Mesendoderm (in vitro differentiated cells): Measurements from ENCODE around the gene MARCKS. TPM values are rescaled to one million over a fixed set of nuclear protein-coding genes. Genes with fewer than 3 reads are reported as not detected.

Source experiments
- DNase-seq: peaks from one replicate; pipeline ENCODE4 v3.0.0; 2013
- H2AK5ac ChIP-seq: 2 replicates; pipeline ENCODE4 v1.6.1; 2013; ENCODE audit warnings: low read length, inconsistent platforms
- H2BK120ac ChIP-seq: 2 replicates; pipeline ENCODE4 v1.6.1; 2013; ENCODE audit warnings: low read depth, mild to moderate bottlenecking, low read length, moderate library complexity, mixed read lengths
- H2BK15ac ChIP-seq: replicated peaks from 2 replicates; pipeline ENCODE4 v1.6.1; 2013; ENCODE audit warnings: low read depth, mild to moderate bottlenecking, moderate library complexity
- H2BK5ac ChIP-seq: 2 replicates; pipeline ENCODE4 v1.6.1; 2013; ENCODE audit warnings: low read length, inconsistent platforms
- H3K18ac ChIP-seq: 2 replicates; pipeline ENCODE4 v1.6.1; 2013; ENCODE audit warnings: mild to moderate bottlenecking, low read length, mixed read lengths
- H3K23ac ChIP-seq: one replicate; pipeline ENCODE4 v1.6.1; 2013; ENCODE audit warnings: low read length
- H3K27ac ChIP-seq: 2 replicates; pipeline ENCODE4 v1.5.1; 2013; ENCODE audit warnings: low read depth, mild to moderate bottlenecking, inconsistent platforms, low read length, moderate library complexity
- H3K27me3 ChIP-seq: 2 replicates; pipeline ENCODE4 v1.6.1; 2013; ENCODE audit warnings: low read length, control low read depth, mild to moderate bottlenecking, inconsistent platforms; ENCODE audit not compliant: insufficient read depth, poor library complexity
- H3K36me3 ChIP-seq: 2 replicates; pipeline ENCODE4 v1.6.1; 2013; ENCODE audit warnings: low read length, inconsistent platforms; ENCODE audit not compliant: control insufficient read depth, insufficient read depth
- H3K4ac ChIP-seq: one replicate; pipeline ENCODE4 v1.6.1; 2013; ENCODE audit warnings: low read depth, mild to moderate bottlenecking, low read length, moderate library complexity
- H3K4me1 ChIP-seq: 2 replicates; pipeline ENCODE4 v1.6.1; 2013; ENCODE audit warnings: low read depth, low read length, inconsistent platforms; ENCODE audit not compliant: control insufficient read depth
- H3K4me2 ChIP-seq: 2 replicates; pipeline ENCODE4 v1.6.1; 2013; ENCODE audit warnings: low read length
- H3K4me3 ChIP-seq: 2 replicates; pipeline ENCODE4 v1.5.1; 2013; ENCODE audit warnings: mild to moderate bottlenecking, low read length
- H3K56ac ChIP-seq: one replicate; pipeline ENCODE4 v1.6.1; 2013; ENCODE audit warnings: low read length
- H3K79me1 ChIP-seq: 2 replicates; pipeline ENCODE4 v1.6.1; 2013; ENCODE audit warnings: low read length, inconsistent platforms
- H3K79me2 ChIP-seq: 2 replicates; pipeline ENCODE4 v1.6.1; 2013; ENCODE audit warnings: mild to moderate bottlenecking, low read length; ENCODE audit not compliant: control insufficient read depth, insufficient read depth
- H3K9ac ChIP-seq: 2 replicates; pipeline ENCODE4 v1.6.1; 2013; ENCODE audit warnings: low read length, inconsistent platforms
- H4K5ac ChIP-seq: one replicate; pipeline ENCODE4 v1.6.1; 2013; ENCODE audit warnings: low read length
- H4K8ac ChIP-seq: one replicate; pipeline ENCODE4 v1.6.1; 2013; ENCODE audit warnings: low read depth, mild to moderate bottlenecking, control low read depth, low read length, moderate library complexity
- WGBS: extraction: QIAGEN DNeasy Blood & Tissue Kit; methylation state at CpG from one replicate; pipeline ENCODE4 v1.1.7; 2013; ENCODE audit warnings: low lambda C conversion rate, missing lambda C conversion rate; ENCODE audit not compliant: insufficient coverage; ENCODE audit errors: extremely low coverage; 5-methylcytosine and 5-hydroxymethylcytosine counted together
- polyA plus RNA-seq, 2 experiments: library from polyadenylated mRNA; stranded (reverse); fragments of 200-250 nt; gene quantifications; one replicate each; pipeline ENCODE4 v1.2.3, GENCODE V29; 2013

MARCKS gene, protein sequence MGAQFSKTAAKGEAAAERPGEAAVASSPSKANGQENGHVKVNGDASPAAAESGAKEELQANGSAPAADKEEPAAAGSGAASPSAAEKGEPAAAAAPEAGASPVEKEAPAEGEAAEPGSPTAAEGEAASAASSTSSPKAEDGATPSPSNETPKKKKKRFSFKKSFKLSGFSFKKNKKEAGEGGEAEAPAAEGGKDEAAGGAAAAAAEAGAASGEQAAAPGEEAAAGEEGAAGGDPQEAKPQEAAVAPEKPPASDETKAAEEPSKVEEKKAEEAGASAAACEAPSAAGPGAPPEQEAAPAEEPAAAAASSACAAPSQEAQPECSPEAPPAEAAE
- polyA plus RNA-seq (2013, experiment 1 of 2) = 91.9 TPM
- polyA plus RNA-seq (2013, experiment 2 of 2) = 90.6 TPM

DNA sequence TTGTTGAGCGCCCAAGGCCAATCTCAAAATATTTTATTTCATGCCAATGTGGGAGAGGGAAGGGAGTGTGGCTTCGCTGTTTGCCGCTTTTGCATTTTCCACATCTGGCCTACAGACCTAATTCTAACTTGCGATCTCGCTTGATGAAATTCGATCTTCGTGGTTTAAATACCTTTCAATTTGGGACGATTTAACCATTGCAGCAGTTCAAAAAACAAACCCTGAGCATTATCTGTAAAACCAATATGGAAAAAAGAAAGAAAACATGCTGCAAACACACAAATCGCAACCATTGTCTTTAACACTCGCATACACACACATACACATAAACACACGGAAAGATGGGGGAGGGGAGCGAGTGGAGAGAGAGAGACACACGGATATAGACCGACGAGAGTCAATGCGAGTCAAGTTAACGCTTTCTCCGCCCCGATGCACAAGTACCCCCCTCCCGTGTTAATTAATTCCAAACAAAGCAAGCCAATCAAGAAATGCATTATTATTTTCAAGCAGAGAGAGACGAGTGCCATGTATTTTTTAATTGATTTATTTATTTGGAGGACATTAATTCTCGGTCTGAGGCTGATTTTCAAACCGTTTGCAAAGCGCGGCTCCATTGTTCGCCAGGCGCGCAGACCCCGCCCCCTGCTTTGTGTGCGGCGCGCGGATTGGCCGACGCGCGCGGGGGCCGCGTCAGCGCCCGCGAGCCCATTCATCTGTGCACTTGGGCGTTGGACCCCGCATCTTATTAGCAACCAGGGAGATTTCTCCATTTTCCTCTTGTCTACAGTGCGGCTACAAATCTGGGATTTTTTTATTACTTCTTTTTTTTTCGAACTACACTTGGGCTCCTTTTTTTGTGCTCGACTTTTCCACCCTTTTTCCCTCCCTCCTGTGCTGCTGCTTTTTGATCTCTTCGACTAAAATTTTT is at the start of gene MARCKS:
TSS of gene MARCKS (plus strand) at position 721 of the 931 bp plus-strand sequence. CDS start 401 bp downstream, outside the sequence.
- no peaks in the 10 kb centered on the region for H3K36me3 ChIP-seq
- H3K18ac ChIP-seq = peak within 1 kb of the TSS; percentile 100
- peak within 1 kb of the TSS; percentile 100 for H3K4me3 ChIP-seq
- H2BK120ac ChIP-seq = peak within 1 kb of the TSS; percentile 74
- no peak within 1 kb of the TSS for H4K8ac ChIP-seq
- peak within 1 kb of the TSS; percentile 98 for H3K56ac ChIP-seq
- peak within 1 kb of the TSS; percentile 85 for H3K23ac ChIP-seq
- H3K4ac ChIP-seq = peak within 1 kb of the TSS; percentile 100
- no CpG with 5 or more reads among the region's 49 CpGs for WGBS
- no peak within 1 kb of the TSS for H4K5ac ChIP-seq
- no peaks in the 10 kb centered on the region for H3K4me1 ChIP-seq
- peaks cover 30% of the 10 kb centered on the region for H3K79me2 ChIP-seq
- H3K79me1 ChIP-seq = no peaks in the 10 kb centered on the region
- peaks cover 3% of the 10 kb centered on the region for H3K27me3 ChIP-seq
- H3K4me2 ChIP-seq = peak within 1 kb of the TSS; percentile 78
- no peak within 1 kb of the TSS for H2BK15ac ChIP-seq
- peak within 1 kb of the TSS; percentile 100 for H3K9ac ChIP-seq
- H3K27ac ChIP-seq = peak within 1 kb of the TSS; percentile 88
- DNase-seq = peak; percentile 90
- peak within 1 kb of the TSS; percentile 93 for H2BK5ac ChIP-seq
- peak within 1 kb of the TSS; percentile 95 for H2AK5ac ChIP-seq

- H3K27ac ChIP-seq = no peak overlapping the region
- H3K9ac ChIP-seq = no peak overlapping the region
- H3K4me1 ChIP-seq = no peaks in the 10 kb centered on the region
- no peak for DNase-seq
- WGBS = no CpG with 5 or more reads among the region's 5 CpGs
- H2BK15ac ChIP-seq = no peak overlapping the region
- no peak overlapping the region for H2BK5ac ChIP-seq
- no peak overlapping the region for H2BK120ac ChIP-seq
- H3K36me3 ChIP-seq = no peaks in the 10 kb centered on the region
- H4K8ac ChIP-seq = no peak overlapping the region
- no peak overlapping the region for H3K4me2 ChIP-seq
- H3K27me3 ChIP-seq = no peaks in the 10 kb centered on the region
- H4K5ac ChIP-seq = no peak overlapping the region
- no peak overlapping the region for H2AK5ac ChIP-seq
- no peak overlapping the region for H3K56ac ChIP-seq
- H3K79me2 ChIP-seq = no peaks in the 10 kb centered on the region
- no peak overlapping the region for H3K23ac ChIP-seq
- H3K4me3 ChIP-seq = no peak overlapping the region
- H3K18ac ChIP-seq = no peak overlapping the region
- no peaks in the 10 kb centered on the region for H3K79me1 ChIP-seq
- no peak overlapping the region for H3K4ac ChIP-seq
Observed at GRCh38 chr6:113809826-113810225, 47.3 kb upstream of the MARCKS start.

- DNase-seq = no peak
- no peak overlapping the region for H3K9ac ChIP-seq
- no peaks in the 10 kb centered on the region for H3K79me2 ChIP-seq
- WGBS = no CpG with 5 or more reads among the region's 3 CpGs
- no peak overlapping the region for H3K56ac ChIP-seq
- no peak overlapping the region for H3K4me3 ChIP-seq
- H2BK120ac ChIP-seq = no peak overlapping the region
- no peak overlapping the region for H3K27ac ChIP-seq
- no peak overlapping the region for H4K5ac ChIP-seq
- no peak overlapping the region for H4K8ac ChIP-seq
- H2BK15ac ChIP-seq = no peak overlapping the region
- H3K4me2 ChIP-seq = no peak overlapping the region
- H3K4me1 ChIP-seq = no peaks in the 10 kb centered on the region
- no peak overlapping the region for H2BK5ac ChIP-seq
- no peak overlapping the region for H3K4ac ChIP-seq
- H2AK5ac ChIP-seq = no peak overlapping the region
- no peak overlapping the region for H3K18ac ChIP-seq
- H3K36me3 ChIP-seq = no peaks in the 10 kb centered on the region
- H3K79me1 ChIP-seq = no peaks in the 10 kb centered on the region
- no peaks in the 10 kb centered on the region for H3K27me3 ChIP-seq
- H3K23ac ChIP-seq = no peak overlapping the region
Observed at GRCh38 chr6:113813142-113813541, 44.0 kb upstream of the MARCKS start.

DNA sequence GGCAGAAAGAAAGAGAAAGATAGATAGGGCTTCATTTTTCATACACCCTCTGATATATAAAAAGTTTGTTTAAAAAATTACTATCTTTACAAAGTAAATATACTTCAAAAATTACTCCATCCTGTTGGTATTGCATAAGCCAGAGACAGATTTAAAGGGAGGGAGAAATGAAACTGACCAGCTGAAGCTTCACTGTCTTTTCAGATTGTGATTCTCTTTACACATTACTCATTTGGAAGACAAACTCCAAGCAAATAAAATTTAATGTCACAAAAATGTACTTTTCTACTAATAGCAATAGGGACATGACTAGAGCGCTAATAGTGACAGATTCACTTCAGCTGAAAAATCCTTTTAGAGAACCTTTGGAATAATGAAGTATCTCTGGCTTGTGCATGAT is 38.6 kb upstream of the MARCKS start:
- H3K27ac ChIP-seq = no peak overlapping the region
- no peak overlapping the region for H2AK5ac ChIP-seq
- H4K8ac ChIP-seq = no peak overlapping the region
- WGBS = no CpG with 5 or more reads among the region's 1 CpG
- DNase-seq = no peak
- no peak overlapping the region for H3K9ac ChIP-seq
- H3K4ac ChIP-seq = no peak overlapping the region
- H4K5ac ChIP-seq = no peak overlapping the region
- H3K4me1 ChIP-seq = no peaks in the 10 kb centered on the region
- H2BK5ac ChIP-seq = no peak overlapping the region
- no peaks in the 10 kb centered on the region for H3K79me2 ChIP-seq
- no peak overlapping the region for H3K56ac ChIP-seq
- H3K18ac ChIP-seq = no peak overlapping the region
- H3K4me2 ChIP-seq = no peak overlapping the region
- no peaks in the 10 kb centered on the region for H3K36me3 ChIP-seq
- no peaks in the 10 kb centered on the region for H3K79me1 ChIP-seq
- no peak overlapping the region for H2BK120ac ChIP-seq
- no peaks in the 10 kb centered on the region for H3K27me3 ChIP-seq
- no peak overlapping the region for H3K4me3 ChIP-seq
- H2BK15ac ChIP-seq = no peak overlapping the region
- no peak overlapping the region for H3K23ac ChIP-seq

DNA sequence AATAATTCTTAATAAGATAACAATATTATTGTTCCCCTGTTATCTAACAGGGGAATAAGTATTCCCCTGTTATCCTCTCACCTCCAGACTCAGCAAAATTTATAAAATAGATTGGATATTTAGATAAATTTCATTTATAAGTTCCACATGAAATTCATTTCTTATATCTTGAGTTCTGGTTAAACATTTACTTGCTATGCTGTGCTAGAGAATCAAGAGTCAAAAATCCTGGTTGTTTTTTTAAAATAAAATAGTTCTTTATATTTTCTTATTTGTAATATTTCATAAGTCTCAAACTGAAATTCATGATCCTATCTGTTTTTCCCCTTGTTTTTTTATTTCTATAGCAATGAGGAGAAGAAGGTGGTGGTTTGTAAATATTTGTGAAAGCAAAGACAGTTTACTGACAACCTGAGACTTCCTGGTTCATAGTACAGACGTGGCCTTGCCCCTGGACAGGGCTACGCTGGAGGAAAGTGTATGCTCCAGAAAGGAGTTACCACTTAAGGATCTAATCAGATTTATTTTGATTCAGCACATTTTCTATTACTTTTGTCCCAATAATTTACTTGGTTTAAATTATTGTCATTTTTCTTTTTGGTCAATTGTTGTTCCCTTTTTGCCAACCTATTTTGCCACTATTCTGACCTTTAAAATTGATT is 37.8 kb upstream of the MARCKS start:
- H3K4me3 ChIP-seq = no peak overlapping the region
- no peak overlapping the region for H2AK5ac ChIP-seq
- DNase-seq = no peak
- no peaks in the 10 kb centered on the region for H3K36me3 ChIP-seq
- no peak overlapping the region for H3K23ac ChIP-seq
- no peak overlapping the region for H3K56ac ChIP-seq
- no peak overlapping the region for H2BK5ac ChIP-seq
- WGBS = no CpG with 5 or more reads among the region's 2 CpGs
- H4K8ac ChIP-seq = no peak overlapping the region
- no peak overlapping the region for H3K27ac ChIP-seq
- no peaks in the 10 kb centered on the region for H3K4me1 ChIP-seq
- no peak overlapping the region for H2BK15ac ChIP-seq
- H3K79me2 ChIP-seq = no peaks in the 10 kb centered on the region
- no peak overlapping the region for H3K18ac ChIP-seq
- H3K4ac ChIP-seq = no peak overlapping the region
- H3K4me2 ChIP-seq = no peak overlapping the region
- no peak overlapping the region for H3K9ac ChIP-seq
- no peaks in the 10 kb centered on the region for H3K79me1 ChIP-seq
- no peak overlapping the region for H4K5ac ChIP-seq
- H2BK120ac ChIP-seq = no peak overlapping the region
- H3K27me3 ChIP-seq = no peaks in the 10 kb centered on the region
